ENCODE measurements around the gene SFXN5. TPM values are rescaled to one million over a fixed set of nuclear protein-coding genes. Genes with fewer than 3 reads are reported as not detected.
A peak's percentile ranks its signal among the peaks of the same experiment; 100 is the strongest.
"Not testable (repeated sequence)": the region's sequence is repeated elsewhere in the genome, so short reads cannot be mapped to it uniquely, and the experiment has no call there.

Gene SFXN5, protein sequence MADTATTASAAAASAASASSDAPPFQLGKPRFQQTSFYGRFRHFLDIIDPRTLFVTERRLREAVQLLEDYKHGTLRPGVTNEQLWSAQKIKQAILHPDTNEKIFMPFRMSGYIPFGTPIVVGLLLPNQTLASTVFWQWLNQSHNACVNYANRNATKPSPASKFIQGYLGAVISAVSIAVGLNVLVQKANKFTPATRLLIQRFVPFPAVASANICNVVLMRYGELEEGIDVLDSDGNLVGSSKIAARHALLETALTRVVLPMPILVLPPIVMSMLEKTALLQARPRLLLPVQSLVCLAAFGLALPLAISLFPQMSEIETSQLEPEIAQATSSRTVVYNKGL
- total RNA-seq: 10 to 100 TPM; 15.7 to 18.6 TPM

DNA sequence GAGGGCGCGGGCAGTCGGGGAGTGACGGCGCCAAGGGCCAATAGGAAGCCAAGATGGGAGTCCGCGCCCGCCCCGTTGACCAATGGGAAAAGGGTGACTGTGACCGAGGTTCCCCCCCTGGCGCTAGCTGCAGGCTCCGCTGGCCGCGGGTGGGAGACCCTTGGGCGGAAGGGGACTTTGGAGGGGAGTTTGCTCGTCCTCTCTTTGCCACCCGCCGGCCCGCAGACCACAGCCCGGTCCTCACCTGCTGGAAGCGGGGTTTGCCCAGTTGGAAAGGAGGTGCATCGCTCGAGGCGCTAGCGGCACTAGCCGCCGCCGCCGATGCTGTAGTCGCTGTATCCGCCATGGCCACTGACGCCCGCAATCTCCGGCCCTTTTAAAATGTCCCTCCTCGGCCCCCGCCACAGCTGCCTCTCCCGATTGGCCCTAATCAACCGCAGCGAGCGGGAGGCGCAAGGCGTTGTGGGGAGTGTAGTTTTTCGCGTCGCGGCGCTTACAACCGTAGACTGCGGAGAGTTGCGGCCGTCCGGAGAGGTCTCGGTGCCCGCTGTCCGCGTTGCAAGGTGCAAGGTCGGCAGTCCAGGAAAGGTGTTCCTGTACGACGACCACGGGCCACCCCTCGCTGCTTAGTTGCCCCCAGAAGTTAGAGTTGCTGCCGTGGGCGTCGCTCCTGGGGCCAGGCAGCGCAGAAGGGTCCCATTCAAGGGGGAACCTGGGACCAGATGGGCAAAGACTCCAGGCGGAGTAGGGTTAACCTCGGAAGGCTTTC lies at the start of gene SFXN5:
TSS of gene SFXN5 (minus strand) at position 353 of the 769 bp plus-strand sequence. CDS start at position 346, 7 bp downstream.
- peak; percentile 96 for DNase-seq
- no peaks in the 10 kb centered on the region for H3K27me3 Mint-ChIP-seq (ENCODE audit: low read depth)
- H3K36me3 Mint-ChIP-seq (ENCODE audit: low read depth): peaks cover 4% of the 10 kb centered on the region
- ChIA-PET CTCF (interaction anchor here (1.0 to 3.9 kb wide), 4 partner anchors 13 to 106 kb away, joined by 4 to 22 read pairs (median 9); no protein-coding TSS in a partner anchor), POLR2A (interaction anchor here (0.8 to 1.8 kb wide), 3 partner anchors 10 to 185 kb away, joined by 3 to 7 read pairs (median 4); partner anchors contain the start of genes CCT7 and PRADC1)
- peak within 1 kb of the TSS; percentile 85 for H3K27ac Mint-ChIP-seq
- H3K9me3 Mint-ChIP-seq (ENCODE audit: insufficient read depth): no peaks in the 10 kb centered on the region
- peak within 1 kb of the TSS; percentile 79 for H3K4me3 Mint-ChIP-seq
- peaks cover 28% of the 10 kb centered on the region for H3K4me1 Mint-ChIP-seq (ENCODE audit: low read depth)
- peak; percentile 92 for ATAC-seq

DNA sequence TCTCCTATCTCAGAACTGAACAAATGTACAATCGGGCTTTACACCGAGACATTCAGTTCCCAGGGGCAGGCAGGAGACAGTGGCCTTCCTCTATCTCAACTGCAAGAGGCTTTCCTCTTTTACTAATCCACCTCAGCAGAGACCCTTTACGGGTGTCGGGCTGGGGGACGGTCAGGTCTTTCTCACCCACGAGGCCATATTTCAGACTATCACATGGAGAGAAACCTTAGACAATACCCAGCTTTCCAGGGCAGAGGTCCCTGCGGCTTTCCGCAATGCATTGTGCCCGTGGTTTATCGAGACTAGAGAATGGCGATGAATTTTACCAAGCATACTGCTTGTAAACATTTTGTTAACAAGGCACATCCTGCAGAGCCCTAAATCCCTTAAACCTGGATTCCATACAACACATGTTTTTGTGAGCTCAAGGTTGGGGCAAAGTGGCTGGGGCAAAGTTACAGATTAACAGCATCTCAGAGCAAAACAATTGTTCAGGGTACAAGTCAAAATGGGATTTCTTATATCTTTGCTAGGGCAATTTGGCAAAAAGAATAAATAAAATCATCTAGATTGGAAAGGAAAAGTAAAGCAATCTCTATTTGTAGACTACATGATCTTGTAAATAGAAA lies 48.2 kb upstream of the SFXN5 start:
- ATAC-seq; H3K36me3 Mint-ChIP-seq (ENCODE audit: low read depth); DNase-seq; CTCF ChIA-PET; H3K4me3 Mint-ChIP-seq; POLR2A ChIA-PET; H3K9me3 Mint-ChIP-seq (ENCODE audit: insufficient read depth); H3K27ac Mint-ChIP-seq; H3K4me1 Mint-ChIP-seq (ENCODE audit: low read depth): not testable (repeated sequence)
- peaks cover 35% of the 10 kb centered on the region for H3K27me3 Mint-ChIP-seq (ENCODE audit: low read depth)

DNA sequence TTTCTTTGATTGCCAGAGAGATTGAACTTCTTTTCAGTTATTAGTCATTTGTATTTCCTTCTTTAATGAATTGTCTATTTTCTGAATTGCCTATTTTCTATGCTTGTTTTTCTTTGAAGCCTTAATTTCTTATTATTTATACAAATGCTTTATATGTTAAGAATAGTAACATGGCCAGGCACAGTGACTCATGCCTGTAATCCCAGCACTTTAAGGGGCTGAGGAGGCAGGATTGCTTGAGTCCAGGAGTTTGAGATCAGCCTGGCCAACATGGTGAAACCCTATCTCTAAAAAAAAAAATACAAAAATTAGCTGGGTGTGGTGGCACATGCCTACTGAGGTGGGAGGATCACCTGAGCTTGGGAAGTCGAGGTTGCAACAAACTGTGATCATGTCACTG lies 45.9 kb upstream of the SFXN5 start:
- Mint-ChIP-seq H3K27me3 (ENCODE audit: low read depth) (peaks cover 29% of the 10 kb centered on the region), H3K4me1 (ENCODE audit: low read depth) (no peaks in the 10 kb centered on the region), H3K4me3 (no peak overlapping the region), H3K27ac (no peak overlapping the region), H3K36me3 (ENCODE audit: low read depth) (no peaks in the 10 kb centered on the region), H3K9me3 (ENCODE audit: insufficient read depth) (no peaks in the 10 kb centered on the region)
- no peak for DNase-seq
- ChIA-PET CTCF (no interaction called here), POLR2A (no interaction called here)
- no peak for ATAC-seq

DNA sequence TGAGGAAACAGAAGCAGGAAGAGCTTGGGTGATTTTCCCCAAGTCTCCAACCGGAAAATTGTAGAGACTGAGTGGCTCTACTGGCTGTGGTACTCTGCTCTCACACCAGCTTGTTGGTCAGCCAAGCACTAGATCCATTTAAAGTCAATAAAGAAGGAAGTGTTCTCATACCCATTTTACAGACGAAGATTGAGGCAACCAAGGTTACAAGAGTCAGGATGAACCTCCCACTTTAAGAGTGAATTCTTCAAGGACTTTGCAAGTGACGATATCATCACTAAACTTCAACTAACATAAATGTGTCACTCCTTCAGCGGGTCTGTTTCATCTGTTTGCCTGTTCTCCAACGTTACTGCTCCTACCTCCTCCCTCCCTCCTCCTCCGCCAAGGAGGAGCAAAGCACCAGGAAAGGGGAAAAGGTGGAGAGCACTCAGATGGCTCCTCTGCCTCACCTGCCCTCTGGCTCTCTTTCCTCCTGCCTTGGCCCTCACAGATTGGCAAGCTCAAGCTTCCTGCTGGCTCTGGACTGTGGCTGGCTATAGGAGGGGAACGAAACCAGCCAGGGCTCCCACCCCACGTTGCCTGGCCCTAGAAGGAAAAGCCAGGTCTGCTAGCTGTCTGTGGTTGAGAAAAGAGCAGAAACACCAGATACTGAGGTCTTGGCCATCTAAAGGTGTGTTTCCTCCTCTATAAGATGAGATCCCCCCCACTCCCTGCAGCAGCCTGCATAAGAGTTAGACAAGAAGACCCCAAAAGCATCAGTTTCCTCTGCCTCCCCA lies 44.9 kb upstream of the SFXN5 start:
- ChIA-PET CTCF (no interaction called here), POLR2A (no interaction called here)
- Mint-ChIP-seq H3K4me1 (ENCODE audit: low read depth) (peaks cover 9% of the 10 kb centered on the region), H3K9me3 (ENCODE audit: insufficient read depth) (no peaks in the 10 kb centered on the region), H3K36me3 (ENCODE audit: low read depth) (no peaks in the 10 kb centered on the region), H3K4me3 (no peak overlapping the region), H3K27me3 (ENCODE audit: low read depth) (peaks cover 38% of the 10 kb centered on the region), H3K27ac (no peak overlapping the region)
- ATAC-seq: no peak
- no peak for DNase-seq

DNA sequence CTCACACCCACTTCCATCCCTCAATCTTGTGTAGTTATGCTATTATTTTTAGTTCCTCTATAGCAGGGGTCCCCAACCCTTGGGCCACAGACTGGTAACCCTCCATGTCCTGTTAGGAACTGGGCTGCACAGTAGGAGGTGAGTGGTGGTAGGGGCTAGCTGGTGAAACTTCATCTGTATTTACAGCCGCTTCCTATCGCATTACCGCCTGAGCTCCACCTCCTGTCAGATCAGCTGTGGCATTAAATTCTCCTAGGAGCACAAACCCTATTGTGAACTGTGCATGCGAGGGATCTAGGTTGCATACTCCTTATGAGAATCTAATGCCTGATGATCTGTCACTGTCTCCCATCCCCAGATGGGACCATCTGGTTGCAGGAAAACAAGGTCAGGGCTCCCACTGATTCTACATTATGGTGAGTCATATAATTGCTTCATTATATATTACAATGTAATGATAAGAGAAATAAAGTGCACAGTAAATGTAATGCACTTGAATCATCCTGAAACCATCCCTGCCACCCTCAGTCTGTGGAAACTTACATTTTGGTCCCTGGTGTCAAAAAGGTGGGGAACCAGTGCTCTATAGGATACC lies 42.9 kb upstream of the SFXN5 start:
- H3K9me3 Mint-ChIP-seq (ENCODE audit: insufficient read depth): no peaks in the 10 kb centered on the region
- H3K36me3 Mint-ChIP-seq (ENCODE audit: low read depth): no peaks in the 10 kb centered on the region
- H3K4me3 Mint-ChIP-seq: no peak overlapping the region
- ChIA-PET POLR2A (no interaction called here), CTCF (interaction anchor here (1.6 kb wide), 1 partner anchor 29 kb away, joined by 5 read pairs; no protein-coding TSS in a partner anchor)
- H3K4me1 Mint-ChIP-seq (ENCODE audit: low read depth): peaks cover 15% of the 10 kb centered on the region
- DNase-seq (no peak), ATAC-seq (no peak)
- H3K27me3 Mint-ChIP-seq (ENCODE audit: low read depth): peaks cover 36% of the 10 kb centered on the region
- no peak overlapping the region for H3K27ac Mint-ChIP-seq

DNA sequence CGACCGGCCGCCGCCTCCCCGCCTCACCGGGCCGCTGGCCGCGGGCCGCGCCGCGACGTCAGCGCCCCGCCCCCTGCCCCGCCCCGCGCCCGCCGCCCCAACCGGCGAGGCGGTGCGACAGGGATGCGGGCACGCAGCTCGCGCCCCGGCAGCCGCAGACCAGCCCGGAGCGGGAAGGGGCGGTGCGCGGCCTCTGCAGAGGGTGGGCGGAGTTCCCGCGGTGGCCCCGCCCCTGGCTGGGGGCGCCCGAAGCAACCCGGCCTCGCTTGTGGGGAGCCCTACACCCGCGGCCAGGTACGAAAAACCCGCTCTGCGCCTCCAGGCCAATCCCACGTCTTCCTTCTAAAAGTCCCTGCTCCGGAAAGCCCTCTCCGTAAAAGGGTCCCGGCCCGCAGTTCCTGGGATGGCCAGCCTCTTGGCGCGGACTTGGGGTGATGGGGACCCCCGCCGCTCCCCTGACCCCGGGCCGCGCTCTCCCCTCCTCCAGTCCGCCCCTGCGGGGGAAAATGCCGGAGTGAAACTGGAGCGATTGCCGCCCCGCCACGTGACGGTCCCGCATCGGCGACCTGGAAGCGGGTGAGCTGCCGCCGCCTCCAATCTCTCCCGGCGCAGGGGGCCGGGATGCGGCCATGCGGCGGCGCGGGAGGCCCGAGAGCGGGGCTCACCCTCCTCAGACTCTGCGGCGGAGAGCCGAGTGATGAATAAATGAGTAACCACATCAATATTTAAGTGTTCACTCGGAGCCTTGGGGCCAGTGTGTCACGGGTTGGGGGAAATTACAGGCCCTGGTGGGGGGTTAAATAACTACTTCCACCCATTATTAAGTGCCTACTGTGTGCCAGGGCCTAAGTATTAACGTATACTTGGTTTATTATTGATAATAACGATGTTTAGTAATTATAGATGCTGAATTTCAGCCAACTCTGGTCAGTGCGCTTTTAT lies 41.7 kb upstream of the SFXN5 start, which contains the start of gene RAB11FIP5:
TSS of gene RAB11FIP5 (minus strand) at position 36 of the 942 bp plus-strand sequence. CDS start 171 bp downstream, outside the sequence.
- Mint-ChIP-seq H3K27ac (no peak within 1 kb of the TSS), H3K36me3 (ENCODE audit: low read depth) (no peaks in the 10 kb centered on the region), H3K9me3 (ENCODE audit: insufficient read depth) (no peaks in the 10 kb centered on the region), H3K27me3 (ENCODE audit: low read depth) (peaks cover 33% of the 10 kb centered on the region), H3K4me3 (peak within 1 kb of the TSS; percentile 62), H3K4me1 (ENCODE audit: low read depth) (peaks cover 15% of the 10 kb centered on the region)
- ATAC-seq: peak; percentile 87
- DNase-seq: peak; percentile 66
- CTCF ChIA-PET: interaction anchor here (2.5 kb wide), 1 partner anchor 64 kb away, joined by 12 read pairs; no protein-coding TSS in a partner anchor
- POLR2A ChIA-PET: interaction anchor here (1.5 kb wide), 1 partner anchor 27 kb away, joined by 4 read pairs; no protein-coding TSS in a partner anchor

DNA sequence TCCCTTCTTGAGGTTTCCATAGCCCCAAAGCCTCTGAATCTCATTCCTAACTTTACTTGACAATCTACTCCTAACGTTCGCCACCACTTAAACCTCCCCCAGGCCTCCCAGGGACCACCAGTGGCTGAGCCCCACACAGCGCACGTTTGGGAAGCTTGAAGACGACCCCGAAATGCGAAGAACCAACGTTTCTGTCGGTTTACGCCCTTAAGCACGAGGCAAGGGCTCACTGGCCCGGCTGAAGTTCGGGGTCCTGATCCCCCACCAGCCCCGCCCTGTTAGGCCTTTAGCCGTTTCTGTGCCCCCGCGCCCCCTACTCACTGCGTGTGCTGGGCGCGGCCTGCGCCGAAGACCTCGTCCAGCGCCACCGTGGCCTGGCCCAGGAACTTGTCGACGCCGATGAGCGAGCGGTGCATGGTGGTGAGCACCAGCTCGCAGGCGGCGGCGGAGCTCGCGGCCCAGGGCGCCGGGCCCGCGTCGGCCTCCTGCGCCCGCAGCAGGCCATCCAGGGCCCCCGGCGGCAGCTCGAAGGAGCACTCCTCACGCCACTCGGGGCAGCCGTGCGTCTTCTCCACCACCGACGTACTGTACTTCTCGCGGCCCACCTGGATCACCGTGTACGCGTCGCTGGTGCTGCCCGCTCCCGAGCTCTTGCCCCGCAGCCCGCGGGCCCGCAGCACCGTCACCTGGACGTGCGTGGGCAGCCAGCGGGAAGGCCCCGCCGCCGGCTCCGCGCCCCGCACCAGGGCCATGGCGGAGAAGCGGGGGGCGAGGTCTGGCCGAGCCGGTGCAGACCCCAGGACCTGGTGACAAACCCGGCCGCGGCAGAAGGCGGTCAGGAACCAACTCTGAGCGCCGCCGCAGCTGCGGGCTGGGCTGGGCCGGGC lies 40.8 kb upstream of the SFXN5 start:
- peak overlapping the region; percentile 62 for H3K4me3 Mint-ChIP-seq
- no peak overlapping the region for H3K27ac Mint-ChIP-seq
- no peaks in the 10 kb centered on the region for H3K36me3 Mint-ChIP-seq (ENCODE audit: low read depth)
- ATAC-seq (peak; percentile 49), DNase-seq (no peak)
- POLR2A ChIA-PET: interaction anchor here (1.5 kb wide), 1 partner anchor 27 kb away, joined by 4 read pairs; no protein-coding TSS in a partner anchor
- H3K9me3 Mint-ChIP-seq (ENCODE audit: insufficient read depth): no peaks in the 10 kb centered on the region
- H3K27me3 Mint-ChIP-seq (ENCODE audit: low read depth): peaks cover 33% of the 10 kb centered on the region
- peaks cover 16% of the 10 kb centered on the region for H3K4me1 Mint-ChIP-seq (ENCODE audit: low read depth)
- CTCF ChIA-PET: interaction anchor here (0.7 to 2.5 kb wide), 2 partner anchors 9 to 65 kb away, joined by 3 to 12 read pairs; no protein-coding TSS in a partner anchor

DNA sequence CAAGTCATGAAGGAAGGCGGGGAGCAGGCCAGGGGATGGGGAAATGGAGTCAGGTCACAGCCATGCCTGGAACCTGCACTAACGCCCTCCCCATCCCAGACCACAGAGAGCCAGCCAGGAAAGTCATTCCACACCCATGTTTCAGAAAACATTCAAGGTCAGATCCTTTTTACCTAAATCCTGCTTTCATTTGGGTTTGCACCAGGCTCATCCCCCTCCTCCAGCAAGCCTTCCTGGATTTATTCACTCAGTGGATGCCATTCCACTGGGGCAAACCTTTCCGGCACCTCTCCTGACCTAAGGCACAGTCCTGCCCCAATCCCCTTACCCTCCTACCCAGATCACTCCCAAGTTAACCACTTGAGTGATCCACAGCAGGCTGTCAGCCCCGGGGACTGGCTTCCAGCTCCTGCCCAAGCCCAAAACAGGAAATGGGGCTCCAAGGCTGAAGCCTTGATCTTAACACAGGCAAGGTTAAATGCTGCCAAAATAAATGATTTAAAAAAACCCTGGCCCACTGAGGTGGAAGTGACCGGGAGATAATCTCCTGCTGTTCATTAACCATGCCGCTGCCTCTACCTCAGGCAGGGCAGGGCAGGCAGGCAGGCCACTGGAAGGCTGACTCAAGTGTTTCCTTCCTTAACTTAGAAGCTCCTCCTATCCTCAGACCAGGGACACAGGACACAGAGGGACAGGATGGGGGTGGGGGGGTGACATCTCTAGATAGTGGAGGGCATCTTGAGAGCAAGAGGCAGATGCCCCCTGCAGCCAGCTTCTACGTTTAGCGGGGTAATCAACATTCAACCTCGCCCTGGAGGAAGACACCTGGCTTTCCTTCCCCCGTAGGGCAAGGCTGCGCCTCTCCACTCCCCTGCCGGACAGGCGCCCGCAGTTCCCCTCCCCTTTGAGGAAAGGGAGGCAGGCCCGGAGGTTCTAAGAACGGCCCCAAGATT lies 39.8 kb upstream of the SFXN5 start:
- Mint-ChIP-seq H3K4me1 (ENCODE audit: low read depth) (peaks cover 17% of the 10 kb centered on the region), H3K27me3 (ENCODE audit: low read depth) (peaks cover 29% of the 10 kb centered on the region), H3K36me3 (ENCODE audit: low read depth) (no peaks in the 10 kb centered on the region), H3K27ac (no peak overlapping the region), H3K9me3 (ENCODE audit: insufficient read depth) (no peaks in the 10 kb centered on the region), H3K4me3 (peak overlapping the region; percentile 62)
- ATAC-seq (no peak), DNase-seq (no peak)
- ChIA-PET POLR2A (interaction anchor here (0.6 to 1.5 kb wide), 2 partner anchors 26 to 107 kb away, joined by 4 read pairs; no protein-coding TSS in a partner anchor), CTCF (interaction anchor here (0.7 to 2.5 kb wide), 3 partner anchors 8 to 66 kb away, joined by 3 to 12 read pairs (median 3); no protein-coding TSS in a partner anchor)
